Esophagus squamous epithelium (tissue), 4 donors: ENCODE results near the gene ARHGAP26.

Source experiments
- CTCF ChIP-seq, 6 experiments: fragments of 450-650 bp in 4 of 6; fragments of 200-600 bp in 2 of 6; sonication (generic) in 2 of 6; IDR thresholded peaks; one replicate each; pipeline ENCODE4 v1.5.1; 2016 to 2019; ENCODE audit warnings: antibody characterized with exemption in 6 of 6, mild to moderate bottlenecking in 4 of 6, moderate library complexity in 4 of 6
- POLR2A ChIP-seq, 4 donors: fragments of 450-650 bp; IDR thresholded peaks; one replicate each; pipeline ENCODE4 v1.6.1; 2017; ENCODE audit warnings: antibody characterized with exemption in 4 of 4, mild to moderate bottlenecking in 4 of 4, moderate library complexity in 3 of 4

- TF ChIP-seq POLR2A (IDR thresholded peaks at IDR 0.05) (no peak), CTCF (IDR thresholded peaks at IDR 0.05) (no peak)
Observed at GRCh38 chr5:142971303-142972013, 201.3 kb downstream of the ARHGAP26 start.
